ENCODE results near the gene COL4A1.

DNA sequence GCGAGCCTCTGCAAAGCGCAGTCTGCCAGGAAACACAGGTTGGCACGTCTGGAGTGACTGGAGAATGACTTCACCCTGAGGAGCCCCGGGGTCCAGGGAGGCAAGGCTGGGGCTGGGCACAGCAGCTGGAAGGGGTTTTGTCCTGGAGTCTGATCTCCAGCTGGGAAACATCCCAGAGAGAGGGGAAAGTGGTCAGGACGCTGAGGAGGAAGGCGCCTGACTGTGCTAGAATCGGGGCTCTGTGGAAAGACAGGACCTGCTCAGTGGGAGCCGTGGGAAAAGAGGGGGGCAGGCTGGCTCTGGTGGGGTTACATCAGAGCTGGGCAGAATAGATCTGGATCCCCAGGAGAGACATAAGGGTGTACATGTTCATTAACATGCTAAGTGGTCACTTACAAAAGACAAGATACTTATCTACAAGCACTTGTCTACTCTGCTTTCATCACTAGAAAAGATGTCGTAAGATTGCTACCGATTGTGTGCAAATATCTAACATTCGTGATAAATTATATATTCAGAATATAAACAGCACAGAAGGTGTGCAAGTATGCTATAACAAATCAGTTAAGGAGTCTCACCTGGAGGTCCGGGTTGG is 106.6 kb downstream of the COL4A1 start:
- TF ChIP-seq, protein P1, sequence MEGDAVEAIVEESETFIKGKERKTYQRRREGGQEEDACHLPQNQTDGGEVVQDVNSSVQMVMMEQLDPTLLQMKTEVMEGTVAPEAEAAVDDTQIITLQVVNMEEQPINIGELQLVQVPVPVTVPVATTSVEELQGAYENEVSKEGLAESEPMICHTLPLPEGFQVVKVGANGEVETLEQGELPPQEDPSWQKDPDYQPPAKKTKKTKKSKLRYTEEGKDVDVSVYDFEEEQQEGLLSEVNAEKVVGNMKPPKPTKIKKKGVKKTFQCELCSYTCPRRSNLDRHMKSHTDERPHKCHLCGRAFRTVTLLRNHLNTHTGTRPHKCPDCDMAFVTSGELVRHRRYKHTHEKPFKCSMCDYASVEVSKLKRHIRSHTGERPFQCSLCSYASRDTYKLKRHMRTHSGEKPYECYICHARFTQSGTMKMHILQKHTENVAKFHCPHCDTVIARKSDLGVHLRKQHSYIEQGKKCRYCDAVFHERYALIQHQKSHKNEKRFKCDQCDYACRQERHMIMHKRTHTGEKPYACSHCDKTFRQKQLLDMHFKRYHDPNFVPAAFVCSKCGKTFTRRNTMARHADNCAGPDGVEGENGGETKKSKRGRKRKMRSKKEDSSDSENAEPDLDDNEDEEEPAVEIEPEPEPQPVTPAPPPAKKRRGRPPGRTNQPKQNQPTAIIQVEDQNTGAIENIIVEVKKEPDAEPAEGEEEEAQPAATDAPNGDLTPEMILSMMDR (IDR thresholded peaks at IDR 0.05), result no peak
- no peak for TF ChIP-seq POLR2AphosphoS5 (IDR thresholded peaks at IDR 0.05)
